HG02884 (cell line): ENCODE results near the gene VPREB3.

ENCODE experiments used
- ATAC-seq: cut with Tn5 transposase; IDR thresholded peaks from one replicate; pipeline ENCODE4 v1.9.1; 2021; ENCODE audit warnings: mild to moderate bottlenecking, moderate library complexity; ENCODE audit not compliant: unreplicated experiment

Gene VPREB3

DNA sequence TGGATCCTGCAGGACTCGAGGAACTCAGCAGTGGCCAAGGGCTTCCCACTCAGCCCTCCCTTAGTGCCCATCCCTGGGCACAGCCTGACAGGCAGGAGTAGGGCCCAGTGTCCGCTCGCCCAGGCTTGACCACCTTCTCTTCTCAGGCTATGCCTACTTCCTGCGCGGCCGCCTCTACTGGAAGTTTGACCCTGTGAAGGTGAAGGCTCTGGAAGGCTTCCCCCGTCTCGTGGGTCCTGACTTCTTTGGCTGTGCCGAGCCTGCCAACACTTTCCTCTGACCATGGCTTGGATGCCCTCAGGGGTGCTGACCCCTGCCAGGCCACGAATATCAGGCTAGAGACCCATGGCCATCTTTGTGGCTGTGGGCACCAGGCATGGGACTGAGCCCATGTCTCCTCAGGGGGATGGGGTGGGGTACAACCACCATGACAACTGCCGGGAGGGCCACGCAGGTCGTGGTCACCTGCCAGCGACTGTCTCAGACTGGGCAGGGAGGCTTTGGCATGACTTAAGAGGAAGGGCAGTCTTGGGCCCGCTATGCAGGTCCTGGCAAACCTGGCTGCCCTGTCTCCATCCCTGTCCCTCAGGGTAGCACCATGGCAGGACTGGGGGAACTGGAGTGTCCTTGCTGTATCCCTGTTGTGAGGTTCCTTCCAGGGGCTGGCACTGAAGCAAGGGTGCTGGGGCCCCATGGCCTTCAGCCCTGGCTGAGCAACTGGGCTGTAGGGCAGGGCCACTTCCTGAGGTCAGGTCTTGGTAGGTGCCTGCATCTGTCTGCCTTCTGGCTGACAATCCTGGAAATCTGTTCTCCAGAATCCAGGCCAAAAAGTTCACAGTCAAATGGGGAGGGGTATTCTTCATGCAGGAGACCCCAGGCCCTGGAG, 29.3 kb upstream of the VPREB3 start:
- ATAC-seq: no peak

GRCh38 chr22:23782703-23783102, 28.5 kb upstream of the VPREB3 start:
- ATAC-seq: no peak

- no peak for ATAC-seq
These were observed 28.0 kb upstream of the VPREB3 start for GRCh38 chr22:23782252-23782651.

GRCh38 chr22:23781511-23782183, 27.4 kb upstream of the VPREB3 start:
- ATAC-seq: no peak

GRCh38 chr22:23781065-23781464, 26.8 kb upstream of the VPREB3 start:
- no peak for ATAC-seq

DNA sequence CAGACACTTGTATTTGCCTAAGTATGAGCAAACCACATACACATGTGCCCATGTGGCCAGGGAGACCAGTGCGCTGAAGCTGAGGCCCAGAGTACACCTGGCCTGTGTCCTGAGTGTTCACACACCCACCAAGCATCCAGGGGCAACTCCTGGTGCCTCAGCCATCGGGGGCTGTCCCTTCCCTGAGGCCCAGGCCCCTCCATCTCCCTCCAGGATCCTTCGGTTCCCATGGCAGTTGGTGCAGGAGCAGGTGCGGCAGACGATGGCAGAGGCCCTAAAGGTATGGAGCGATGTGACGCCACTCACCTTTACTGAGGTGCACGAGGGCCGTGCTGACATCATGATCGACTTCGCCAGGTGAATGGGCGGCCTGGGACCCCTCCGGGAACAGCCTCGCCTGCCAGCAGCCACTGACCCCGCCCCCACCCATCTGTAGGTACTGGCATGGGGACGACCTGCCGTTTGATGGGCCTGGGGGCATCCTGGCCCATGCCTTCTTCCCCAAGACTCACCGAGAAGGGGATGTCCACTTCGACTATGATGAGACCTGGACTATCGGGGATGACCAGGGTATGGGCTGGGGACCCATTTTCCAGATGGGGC, 26.0 kb upstream of the VPREB3 start:
- ATAC-seq: no peak

- ATAC-seq: no peak
These were observed 25.5 kb upstream of the VPREB3 start for GRCh38 chr22:23779731-23780130.

- ATAC-seq: no peak
These were observed 24.9 kb upstream of the VPREB3 start for GRCh38 chr22:23779083-23779482.

GRCh38 chr22:23778577-23778900, 24.3 kb upstream of the VPREB3 start:
- no peak for ATAC-seq

GRCh38 chr22:23777776-23778576, 23.8 kb upstream of the VPREB3 start:
- ATAC-seq: no peak

GRCh38 chr22:23775779-23776375, 21.7 kb upstream of the VPREB3 start:
- ATAC-seq: no peak

GRCh38 chr22:23774922-23775436, 20.8 kb upstream of the VPREB3 start:
- ATAC-seq: no peak

- ATAC-seq: no peak
These were observed 20.1 kb upstream of the VPREB3 start for GRCh38 chr22:23774114-23774921.

- no peak for ATAC-seq
These were observed 19.4 kb upstream of the VPREB3 start for GRCh38 chr22:23773483-23774113.

DNA sequence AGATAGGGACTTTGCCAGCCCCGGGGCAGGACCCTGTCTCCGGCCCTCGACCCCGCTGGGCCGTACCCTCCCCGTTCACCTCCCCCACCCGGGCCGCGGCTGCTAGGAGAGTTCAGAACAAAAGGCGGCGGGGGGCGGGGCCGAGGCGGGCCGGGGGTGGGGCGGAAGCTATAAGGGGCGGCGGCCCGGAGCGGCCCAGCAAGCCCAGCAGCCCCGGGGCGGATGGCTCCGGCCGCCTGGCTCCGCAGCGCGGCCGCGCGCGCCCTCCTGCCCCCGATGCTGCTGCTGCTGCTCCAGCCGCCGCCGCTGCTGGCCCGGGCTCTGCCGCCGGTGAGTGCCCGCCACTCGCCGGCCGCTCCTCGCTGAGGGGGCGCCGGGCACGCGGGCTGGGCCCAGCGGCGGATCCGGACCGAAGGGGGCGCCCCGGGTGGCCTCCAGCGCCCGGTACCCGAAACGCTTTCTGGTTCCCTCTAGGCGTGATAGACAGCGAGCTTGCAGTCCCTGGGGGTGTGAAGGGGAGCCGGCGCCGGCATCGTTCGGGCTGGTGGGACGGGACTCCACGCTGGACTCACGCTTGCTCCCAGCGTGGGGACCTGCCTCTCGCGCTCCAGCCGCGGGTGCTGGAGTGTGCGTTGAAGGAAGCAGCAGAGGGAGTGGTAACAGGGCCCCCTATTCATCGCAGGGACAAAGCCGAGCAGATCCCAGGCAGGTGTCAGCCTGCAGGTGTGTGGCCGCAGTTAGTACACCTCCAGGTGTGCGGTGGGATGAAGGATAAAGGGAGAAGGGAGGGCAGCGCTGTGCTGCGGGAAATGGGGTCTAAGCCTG, 18.6 kb upstream of the VPREB3 start, which contains the start of gene MMP11:
MMP11 (plus strand) TSS at position 201 of the 825 bp plus-strand sequence; CDS start at position 223, 22 bp downstream.
- no peak for ATAC-seq

GRCh38 chr22:23772315-23772648, 18.1 kb upstream of the VPREB3 start:
- ATAC-seq: no peak

GRCh38 chr22:23769321-23769965, 15.2 kb upstream of the VPREB3 start:
- no peak for ATAC-seq
